Measurements from ENCODE around the gene ERCC1.

The ERCC1 gene

DNA sequence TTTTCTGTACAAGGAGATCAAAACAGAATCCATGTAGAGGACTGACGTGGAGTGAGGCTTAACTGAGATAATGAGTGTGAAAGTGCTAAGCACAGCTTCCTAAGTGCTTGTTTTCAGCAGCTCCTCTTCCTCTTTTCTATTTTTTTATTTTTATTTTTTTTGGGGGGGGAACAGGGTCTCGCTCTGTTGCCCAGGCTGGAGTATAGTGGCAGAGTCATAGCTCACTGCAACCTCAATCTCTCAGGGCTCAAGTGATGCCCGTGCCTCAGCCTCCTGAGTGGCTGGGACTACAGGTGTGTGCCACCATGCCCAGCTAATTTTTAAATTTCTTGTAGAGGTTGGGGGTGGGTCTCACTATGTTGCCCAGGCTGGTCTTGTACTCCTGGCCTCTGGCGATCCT lies 38.5 kb upstream of the ERCC1 start:
- Histone ChIP-seq H3K4me3 (replicated peaks; ENCODE audit: low read depth, low read length) (no peak overlapping the region), H3K36me3 (ENCODE audit: control insufficient read depth, insufficient read depth, low read length) (no peaks in the 10 kb centered on the region), H3K27me3 (replicated peaks; ENCODE audit: control insufficient read depth, insufficient read depth, low read length) (no peaks in the 10 kb centered on the region)
- TF ChIP-seq, protein P1, sequence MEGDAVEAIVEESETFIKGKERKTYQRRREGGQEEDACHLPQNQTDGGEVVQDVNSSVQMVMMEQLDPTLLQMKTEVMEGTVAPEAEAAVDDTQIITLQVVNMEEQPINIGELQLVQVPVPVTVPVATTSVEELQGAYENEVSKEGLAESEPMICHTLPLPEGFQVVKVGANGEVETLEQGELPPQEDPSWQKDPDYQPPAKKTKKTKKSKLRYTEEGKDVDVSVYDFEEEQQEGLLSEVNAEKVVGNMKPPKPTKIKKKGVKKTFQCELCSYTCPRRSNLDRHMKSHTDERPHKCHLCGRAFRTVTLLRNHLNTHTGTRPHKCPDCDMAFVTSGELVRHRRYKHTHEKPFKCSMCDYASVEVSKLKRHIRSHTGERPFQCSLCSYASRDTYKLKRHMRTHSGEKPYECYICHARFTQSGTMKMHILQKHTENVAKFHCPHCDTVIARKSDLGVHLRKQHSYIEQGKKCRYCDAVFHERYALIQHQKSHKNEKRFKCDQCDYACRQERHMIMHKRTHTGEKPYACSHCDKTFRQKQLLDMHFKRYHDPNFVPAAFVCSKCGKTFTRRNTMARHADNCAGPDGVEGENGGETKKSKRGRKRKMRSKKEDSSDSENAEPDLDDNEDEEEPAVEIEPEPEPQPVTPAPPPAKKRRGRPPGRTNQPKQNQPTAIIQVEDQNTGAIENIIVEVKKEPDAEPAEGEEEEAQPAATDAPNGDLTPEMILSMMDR (IDR thresholded peaks at IDR 0.05; ENCODE audit: insufficient read depth, low read length, poor library complexity, severe bottlenecking), result no peak
- no peak for DNase-seq (ENCODE audit: extremely low read depth, insufficient read length)

- no peak for DNase-seq (ENCODE audit: extremely low read depth, insufficient read length)
- Histone ChIP-seq H3K4me3 (replicated peaks; ENCODE audit: low read depth, low read length) (no peak overlapping the region), H3K27me3 (replicated peaks; ENCODE audit: control insufficient read depth, insufficient read depth, low read length) (no peaks in the 10 kb centered on the region), H3K36me3 (ENCODE audit: control insufficient read depth, insufficient read depth, low read length) (no peaks in the 10 kb centered on the region)
- TF ChIP-seq, protein P1 (IDR thresholded peaks at IDR 0.05; ENCODE audit: insufficient read depth, low read length, poor library complexity, severe bottlenecking), result no peak
Observed at GRCh38 chr19:45460807-45461347, 37.2 kb upstream of the ERCC1 start.

GRCh38 chr19:45457776-45458175 lies 34.1 kb upstream of the ERCC1 start:
- DNase-seq (ENCODE audit: extremely low read depth, insufficient read length), result no peak

GRCh38 chr19:45456500-45456815 lies 32.7 kb upstream of the ERCC1 start:
- H3K27me3 ChIP-seq (replicated peaks; ENCODE audit: control insufficient read depth, insufficient read depth, low read length), result no peaks in the 10 kb centered on the region
- no peak for DNase-seq (ENCODE audit: extremely low read depth, insufficient read length)
- H3K36me3 ChIP-seq (ENCODE audit: control insufficient read depth, insufficient read depth, low read length), result no peaks in the 10 kb centered on the region
- TF ChIP-seq, protein P1 (IDR thresholded peaks at IDR 0.05; ENCODE audit: insufficient read depth, low read length, poor library complexity, severe bottlenecking), result no peak
- H3K4me3 ChIP-seq (replicated peaks; ENCODE audit: low read depth, low read length), result no peak overlapping the region

More at GRCh38 chr19:45457776-45458175, 34.1 kb upstream of the ERCC1 start:
- TF ChIP-seq, protein P1 (IDR thresholded peaks at IDR 0.05; ENCODE audit: insufficient read depth, low read length, poor library complexity, severe bottlenecking), result no peak
- no peaks in the 10 kb centered on the region for H3K36me3 ChIP-seq (ENCODE audit: control insufficient read depth, insufficient read depth, low read length)
- no peaks in the 10 kb centered on the region for H3K27me3 ChIP-seq (replicated peaks; ENCODE audit: control insufficient read depth, insufficient read depth, low read length)
- no peak overlapping the region for H3K4me3 ChIP-seq (replicated peaks; ENCODE audit: low read depth, low read length)

- Histone ChIP-seq H3K27me3 (replicated peaks; ENCODE audit: control insufficient read depth, insufficient read depth, low read length) (no peaks in the 10 kb centered on the region), H3K36me3 (ENCODE audit: control insufficient read depth, insufficient read depth, low read length) (no peaks in the 10 kb centered on the region), H3K4me3 (replicated peaks; ENCODE audit: low read depth, low read length) (no peak overlapping the region)
- peak; percentile 69 for DNase-seq (ENCODE audit: extremely low read depth, insufficient read length)
- TF ChIP-seq, protein P1 (IDR thresholded peaks at IDR 0.05; ENCODE audit: insufficient read depth, low read length, poor library complexity, severe bottlenecking), result no peak
Observed at GRCh38 chr19:45455707-45456499, 32.2 kb upstream of the ERCC1 start.

Measured in GM06990 (cell line).